AG10803 (cell line): Measurements from ENCODE around the gene ZSWIM6.

Source experiments
- DNase-seq: peaks from one replicate; pipeline ENCODE4 v3.0.0; 2010; ENCODE audit warnings: low read depth
- H3K4me3 ChIP-seq: 2 replicates; pipeline ENCODE4 v1.5.1; 2011; ENCODE audit warnings: mild to moderate bottlenecking, low read length, control low read depth
- TF ChIP-seq, protein P1 (sequence below): conservative IDR thresholded peaks from 2 replicates; pipeline ENCODE4 v1.5.1; 2011; ENCODE audit warnings: mild to moderate bottlenecking, low read length, control low read depth, inconsistent platforms

The ZSWIM6 gene

DNA sequence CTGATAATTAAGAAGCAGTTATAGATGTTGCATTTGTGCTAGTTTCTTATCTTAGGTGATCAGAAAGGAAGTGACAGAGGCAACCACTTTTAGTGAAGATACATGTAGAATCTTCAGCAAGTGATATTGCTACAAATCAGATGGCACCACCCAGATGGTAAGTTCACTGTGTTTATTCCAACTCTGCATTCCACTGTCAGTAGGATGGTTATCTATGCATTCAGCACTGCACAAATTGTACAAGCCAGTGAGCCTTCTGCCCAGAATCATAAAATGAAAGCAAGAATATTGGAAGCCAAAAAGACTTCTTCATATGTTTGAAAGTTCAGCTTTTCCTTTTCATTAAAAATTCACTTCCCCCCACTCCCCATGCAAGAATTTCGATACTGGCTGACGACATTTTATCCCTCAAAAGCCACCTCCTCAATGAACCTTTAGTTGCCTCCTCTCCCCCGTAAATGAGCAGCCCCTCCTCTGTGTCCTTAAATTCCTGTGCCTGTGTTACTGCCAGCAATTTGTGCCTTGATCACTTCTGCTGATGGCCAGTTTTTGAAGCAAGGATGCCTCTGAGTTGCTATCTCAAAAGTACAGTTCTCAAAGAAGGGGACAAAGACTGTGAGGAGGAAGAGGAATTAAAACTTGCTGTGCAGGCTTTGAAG lies 91.6 kb downstream of the ZSWIM6 start:
- no peak for DNase-seq
- peak overlapping the region; percentile 28 for H3K4me3 ChIP-seq
- TF ChIP-seq, protein P1, sequence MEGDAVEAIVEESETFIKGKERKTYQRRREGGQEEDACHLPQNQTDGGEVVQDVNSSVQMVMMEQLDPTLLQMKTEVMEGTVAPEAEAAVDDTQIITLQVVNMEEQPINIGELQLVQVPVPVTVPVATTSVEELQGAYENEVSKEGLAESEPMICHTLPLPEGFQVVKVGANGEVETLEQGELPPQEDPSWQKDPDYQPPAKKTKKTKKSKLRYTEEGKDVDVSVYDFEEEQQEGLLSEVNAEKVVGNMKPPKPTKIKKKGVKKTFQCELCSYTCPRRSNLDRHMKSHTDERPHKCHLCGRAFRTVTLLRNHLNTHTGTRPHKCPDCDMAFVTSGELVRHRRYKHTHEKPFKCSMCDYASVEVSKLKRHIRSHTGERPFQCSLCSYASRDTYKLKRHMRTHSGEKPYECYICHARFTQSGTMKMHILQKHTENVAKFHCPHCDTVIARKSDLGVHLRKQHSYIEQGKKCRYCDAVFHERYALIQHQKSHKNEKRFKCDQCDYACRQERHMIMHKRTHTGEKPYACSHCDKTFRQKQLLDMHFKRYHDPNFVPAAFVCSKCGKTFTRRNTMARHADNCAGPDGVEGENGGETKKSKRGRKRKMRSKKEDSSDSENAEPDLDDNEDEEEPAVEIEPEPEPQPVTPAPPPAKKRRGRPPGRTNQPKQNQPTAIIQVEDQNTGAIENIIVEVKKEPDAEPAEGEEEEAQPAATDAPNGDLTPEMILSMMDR: no peak

DNA sequence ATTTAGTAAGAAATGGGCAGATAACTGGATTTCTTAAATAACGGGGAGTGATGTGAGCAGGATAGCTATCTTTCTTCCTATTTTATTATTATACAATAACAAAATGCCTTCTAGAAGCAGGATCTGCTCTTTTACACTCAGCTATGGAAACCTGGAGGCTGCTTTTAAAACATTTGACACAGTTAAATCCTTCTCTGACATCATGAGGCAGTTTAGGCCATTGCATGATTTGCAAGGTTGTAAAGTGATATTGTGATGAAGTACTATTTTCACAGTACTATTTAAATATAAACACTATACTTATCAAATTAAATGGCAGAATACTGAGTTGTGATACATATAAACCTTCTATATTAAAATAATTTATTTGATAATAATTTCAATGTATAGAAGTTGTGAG lies 93.9 kb downstream of the ZSWIM6 start:
- H3K4me3 ChIP-seq: no peak overlapping the region
- TF ChIP-seq, protein P1: no peak
- DNase-seq: no peak

DNA sequence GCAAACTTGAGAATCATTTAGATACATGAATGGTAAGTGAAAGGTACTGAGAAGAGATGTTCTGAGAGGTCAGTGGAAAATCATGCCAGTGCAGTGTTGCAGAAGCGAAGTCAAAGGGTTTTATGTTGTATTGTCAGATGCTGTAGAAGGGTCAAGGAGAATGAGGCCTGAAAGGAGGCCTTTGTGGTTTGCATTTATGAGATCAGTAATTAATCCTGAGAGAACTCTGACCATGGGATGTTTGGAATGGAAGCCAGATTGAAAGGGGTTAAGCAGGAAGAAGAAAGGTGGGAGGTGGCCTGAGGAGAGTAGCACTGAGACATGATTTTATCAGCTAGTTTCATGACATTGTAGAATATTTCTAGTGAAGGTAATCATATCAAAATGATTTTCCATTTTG lies 97.8 kb downstream of the ZSWIM6 start:
- no peak overlapping the region for H3K4me3 ChIP-seq
- TF ChIP-seq, protein P1: no peak
- DNase-seq: no peak

DNA sequence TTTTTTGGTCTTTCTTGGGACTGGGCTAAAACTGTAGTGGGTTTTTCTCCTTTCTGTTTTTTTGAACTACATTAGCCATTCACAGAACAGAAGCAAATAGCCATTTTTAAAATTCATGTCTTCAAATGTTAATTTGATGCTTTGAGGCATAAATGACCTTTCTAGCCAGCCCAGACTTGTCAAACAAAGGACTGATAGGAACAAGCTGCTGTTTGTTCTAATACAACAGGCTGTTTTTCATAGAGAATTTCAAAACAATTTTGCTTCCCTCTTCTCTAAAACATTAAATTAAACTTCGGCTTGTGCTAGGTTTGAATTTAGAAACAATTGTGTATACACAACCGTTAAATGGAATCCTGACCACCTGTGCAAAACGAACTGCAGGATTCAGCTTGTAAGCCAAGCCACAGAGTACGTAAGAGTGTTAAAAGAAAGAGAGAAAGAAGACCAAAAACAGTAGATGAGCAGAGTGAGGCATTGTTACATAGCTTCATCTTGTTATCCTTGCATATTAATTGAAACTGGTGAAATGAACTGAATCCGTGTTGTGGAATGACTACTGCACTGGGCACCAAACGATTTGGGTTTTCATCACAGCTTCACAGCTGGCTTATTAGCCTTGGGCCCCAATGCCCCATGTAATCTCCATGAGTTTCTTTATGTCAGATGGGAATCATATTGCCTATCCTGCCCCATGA lies 100.0 kb downstream of the ZSWIM6 start:
- no peak for DNase-seq
- TF ChIP-seq, protein P1: no peak
- H3K4me3 ChIP-seq: no peak overlapping the region

DNA sequence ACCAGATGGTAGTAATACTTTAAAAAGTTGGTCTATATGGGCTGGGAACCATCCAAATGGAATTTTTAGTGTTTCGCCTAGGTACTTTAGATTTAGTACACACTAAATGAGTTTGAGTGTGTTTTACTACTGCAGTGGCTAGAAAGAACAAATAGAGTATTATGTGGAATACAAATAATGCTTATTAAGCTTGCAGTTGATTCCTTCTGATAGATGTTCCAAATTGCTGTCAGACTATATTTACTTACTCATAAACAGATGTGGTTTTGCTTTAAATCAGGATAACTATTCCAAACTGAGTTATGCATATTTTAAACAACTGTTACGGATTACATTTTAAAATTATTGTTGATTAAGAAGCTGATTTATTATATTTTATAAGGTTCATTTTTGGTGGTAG lies 103.3 kb downstream of the ZSWIM6 start:
- DNase-seq: peak; percentile 29
- no peak overlapping the region for H3K4me3 ChIP-seq
- TF ChIP-seq, protein P1: no peak

DNA sequence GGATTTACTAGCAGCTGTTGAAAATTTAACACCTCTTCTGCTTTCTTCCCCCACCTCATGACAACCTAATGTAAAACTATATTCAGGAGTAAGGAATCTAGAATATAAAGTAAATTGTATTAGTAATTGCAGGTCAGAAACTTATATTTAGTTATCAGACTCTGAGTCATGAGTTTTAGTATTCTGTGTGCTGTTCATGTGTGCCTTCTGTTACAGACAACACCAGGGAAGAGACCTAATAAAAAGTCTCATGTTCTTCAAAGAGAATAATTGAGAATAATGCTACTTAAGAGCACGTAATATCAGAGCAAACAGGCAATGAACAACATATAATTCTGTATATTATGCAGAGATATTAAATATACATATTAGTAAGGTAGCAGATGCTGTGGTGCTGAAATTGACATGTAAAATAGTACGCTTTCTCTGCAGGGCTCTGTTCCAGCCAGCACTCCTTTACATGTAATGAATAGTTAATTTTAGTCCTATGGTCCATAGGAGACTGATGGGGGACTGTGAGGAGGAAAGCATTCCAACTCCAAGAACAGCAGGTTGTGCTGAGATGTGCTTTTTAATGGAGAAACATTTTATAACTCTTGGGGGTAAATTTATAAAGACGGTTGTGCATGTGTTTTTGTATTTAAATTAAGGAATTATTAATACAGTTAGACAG lies 106.4 kb downstream of the ZSWIM6 start:
- no peak for DNase-seq
- TF ChIP-seq, protein P1: no peak
- no peak overlapping the region for H3K4me3 ChIP-seq
